GM21717 (cell line): Measurements from ENCODE around the gene UBAP2.
"Not testable (repeated sequence)": the region's sequence is repeated elsewhere in the genome, so short reads cannot be mapped to it uniquely, and the experiment has no call there.

Experiments
- ATAC-seq: cut with Tn5 transposase; IDR thresholded peaks from one replicate; pipeline ENCODE4 v1.9.1; 2021; ENCODE audit warnings: mild to moderate bottlenecking, moderate library complexity; ENCODE audit not compliant: unreplicated experiment

The UBAP2 gene

GRCh38 chr9:33992632-33993031, 56.1 kb downstream of the UBAP2 start:
- no peak for ATAC-seq

DNA sequence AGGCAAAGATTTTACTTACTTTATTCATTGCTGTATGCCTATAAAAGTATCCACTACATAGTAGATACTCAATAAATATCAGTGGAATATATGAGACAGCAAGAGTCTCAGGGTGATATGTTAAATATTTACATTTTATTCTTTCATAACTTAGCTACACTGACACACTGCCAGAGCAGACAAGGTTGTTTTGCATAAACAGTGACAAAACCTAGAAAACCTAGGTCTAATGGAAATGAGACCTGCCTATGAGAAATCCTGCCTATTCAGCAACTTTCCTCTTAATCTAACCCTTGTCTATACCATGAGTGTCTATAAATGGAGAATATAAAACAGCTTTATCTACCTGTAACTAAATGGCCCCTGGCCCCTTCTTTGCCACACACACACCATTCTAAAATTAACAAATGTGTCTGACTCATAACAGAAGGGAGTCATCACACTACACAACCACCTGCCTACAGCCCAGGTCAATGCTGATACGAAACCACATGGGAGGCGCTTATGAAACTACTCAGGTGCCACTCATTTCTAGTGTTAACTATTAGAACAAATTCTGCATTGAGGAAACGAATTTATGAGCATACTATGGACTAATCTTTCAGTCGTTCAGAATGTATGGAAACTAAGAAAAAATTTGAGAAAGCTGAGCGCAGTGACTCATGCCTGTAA, 60.3 kb downstream of the UBAP2 start:
- ATAC-seq: peak; percentile 97

GRCh38 chr9:33976414-33976813, 72.3 kb downstream of the UBAP2 start:
- no peak for ATAC-seq

DNA sequence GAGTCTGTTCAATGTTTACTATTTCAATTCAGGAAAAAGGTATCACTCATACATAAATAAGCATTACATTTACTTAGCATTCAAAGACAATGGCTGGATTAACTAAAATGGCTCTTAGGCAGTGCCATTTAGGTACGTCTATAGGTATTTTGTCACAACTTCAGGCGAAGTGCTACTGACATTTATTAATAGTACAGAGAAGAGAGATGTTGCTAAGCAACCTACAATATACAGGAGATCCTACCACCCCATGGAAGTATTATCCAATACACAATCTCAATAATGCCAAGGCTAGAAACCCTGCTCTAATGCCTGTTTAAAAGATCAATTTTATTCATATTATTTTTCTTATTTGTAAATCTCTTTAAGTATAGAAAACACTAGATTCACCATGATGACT, 76.0 kb downstream of the UBAP2 start:
- no peak for ATAC-seq

DNA sequence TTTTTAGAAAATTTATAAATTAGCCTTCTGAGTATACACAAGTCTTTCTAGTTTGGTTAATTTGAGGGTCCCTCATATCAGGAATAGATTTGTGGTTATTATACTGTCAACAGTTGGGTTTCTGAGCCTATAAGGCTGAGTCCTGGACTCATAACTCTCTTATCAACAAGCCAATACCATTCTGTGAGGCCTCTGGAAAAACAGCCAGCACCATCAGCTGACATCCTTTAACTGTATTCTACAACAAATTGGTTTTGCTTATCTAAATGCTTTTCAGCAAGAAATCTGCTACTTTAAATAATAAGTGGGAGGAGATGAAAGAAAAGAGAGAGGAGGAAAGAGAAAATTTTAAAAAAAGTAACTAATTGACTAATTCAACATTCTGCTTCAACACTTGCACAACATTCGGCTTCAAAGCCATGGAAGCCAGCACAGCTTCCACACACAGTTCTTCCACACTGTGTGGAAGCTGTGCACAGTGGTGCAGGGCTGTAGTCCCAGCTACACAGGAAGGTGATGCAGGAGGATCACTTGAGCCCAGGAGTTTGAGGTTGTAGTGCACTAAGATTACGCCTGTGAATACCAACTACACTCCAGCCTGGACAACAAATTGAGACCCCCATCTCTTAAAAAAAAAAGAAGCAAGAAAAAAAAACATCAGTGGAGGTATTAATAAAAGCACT, 84.5 kb downstream of the UBAP2 start:
- ATAC-seq: no peak

GRCh38 chr9:33962468-33962867, 86.2 kb downstream of the UBAP2 start:
- ATAC-seq: not testable (repeated sequence)

DNA sequence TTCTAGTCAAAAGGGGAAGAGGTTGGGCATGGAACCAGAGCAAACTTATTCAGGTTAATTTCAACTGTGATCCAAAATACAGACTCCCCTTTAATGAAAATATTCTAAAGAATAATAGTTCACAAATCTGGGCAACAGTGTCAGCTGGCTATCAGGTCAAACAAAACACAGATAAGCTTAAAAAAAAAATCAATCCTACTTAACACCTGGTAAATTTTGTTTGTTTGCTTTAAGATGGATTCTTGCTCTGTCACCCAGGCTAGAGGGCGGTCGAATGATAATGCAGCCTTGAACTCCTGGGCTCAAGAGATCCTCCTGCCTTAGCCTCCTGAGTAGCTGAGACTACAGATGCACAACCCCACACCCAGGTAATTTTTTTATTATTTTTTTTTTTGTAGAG, 89.0 kb downstream of the UBAP2 start:
- no peak for ATAC-seq

DNA sequence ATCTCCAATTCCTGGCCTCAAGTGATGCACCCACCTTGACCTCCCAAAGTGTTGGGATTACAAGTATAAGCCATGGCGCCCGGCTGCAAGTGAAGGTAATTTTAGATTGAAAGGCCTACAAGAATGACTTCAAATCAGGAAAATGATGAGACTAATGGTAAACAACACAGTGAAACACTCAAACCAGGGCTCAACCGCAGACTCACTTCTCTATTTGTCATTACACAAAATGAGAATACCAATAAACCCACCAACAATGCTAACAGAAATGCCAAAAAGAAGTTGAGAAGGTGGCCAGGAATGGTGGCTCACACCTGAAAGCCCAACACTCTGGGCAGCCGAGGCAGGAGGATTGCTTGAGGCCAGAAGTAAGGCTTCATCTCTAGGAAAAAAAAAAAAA, 92.1 kb downstream of the UBAP2 start:
- ATAC-seq: no peak

DNA sequence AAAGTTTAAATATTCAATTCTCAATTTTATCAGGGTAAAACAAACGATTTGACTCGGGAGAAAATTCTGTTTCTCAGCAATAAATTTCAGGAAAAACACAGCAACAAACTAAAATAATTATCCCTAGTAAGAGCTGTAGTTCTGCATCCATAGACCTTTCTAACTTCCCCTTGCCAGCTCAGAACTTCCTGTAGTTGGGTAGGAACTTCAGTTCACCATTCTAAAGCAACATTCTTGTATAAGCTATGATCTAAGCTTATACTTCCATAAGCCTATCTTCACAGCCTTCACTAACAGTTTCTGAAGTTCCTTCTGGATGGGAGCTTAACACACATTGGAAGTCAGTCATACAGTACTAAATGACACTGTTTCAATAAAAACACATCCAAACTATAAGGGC, 96.6 kb downstream of the UBAP2 start:
- no peak for ATAC-seq

- ATAC-seq: no peak
Measured at GRCh38 chr9:33950371-33950770, 98.3 kb downstream of the UBAP2 start.

GRCh38 chr9:33946779-33947535, 101.7 kb downstream of the UBAP2 start:
- ATAC-seq: no peak

- ATAC-seq: no peak
Measured at GRCh38 chr9:33943389-33943788, 105.3 kb downstream of the UBAP2 start.

DNA sequence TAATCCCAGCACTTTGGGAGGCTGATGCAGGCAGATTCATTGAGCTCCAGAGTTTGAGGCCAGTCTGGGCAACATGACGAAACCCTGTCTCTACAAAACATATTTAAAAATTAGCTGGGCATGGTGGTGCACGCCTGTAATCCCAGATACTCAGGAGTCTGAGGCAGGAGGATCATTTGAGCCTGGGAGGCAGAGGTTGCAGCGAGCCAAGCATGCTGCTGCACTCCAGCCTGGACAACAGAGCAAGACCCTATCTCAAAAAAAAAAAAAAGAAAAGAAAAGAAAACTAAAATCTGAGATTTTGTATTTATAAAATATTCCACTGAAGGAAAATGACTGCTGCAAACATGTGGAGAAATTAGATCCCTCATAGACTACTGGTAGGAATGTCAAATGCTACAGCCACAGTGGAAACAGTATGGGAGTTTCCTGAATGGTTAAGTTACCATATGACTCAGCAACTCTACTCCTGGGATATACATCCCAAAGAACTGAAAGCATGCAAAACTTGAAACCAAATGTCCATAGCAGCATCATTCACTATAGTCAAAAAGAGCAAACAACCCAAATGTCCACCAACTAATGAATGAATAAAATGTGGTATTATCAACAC, 106.1 kb downstream of the UBAP2 start:
- ATAC-seq: no peak

DNA sequence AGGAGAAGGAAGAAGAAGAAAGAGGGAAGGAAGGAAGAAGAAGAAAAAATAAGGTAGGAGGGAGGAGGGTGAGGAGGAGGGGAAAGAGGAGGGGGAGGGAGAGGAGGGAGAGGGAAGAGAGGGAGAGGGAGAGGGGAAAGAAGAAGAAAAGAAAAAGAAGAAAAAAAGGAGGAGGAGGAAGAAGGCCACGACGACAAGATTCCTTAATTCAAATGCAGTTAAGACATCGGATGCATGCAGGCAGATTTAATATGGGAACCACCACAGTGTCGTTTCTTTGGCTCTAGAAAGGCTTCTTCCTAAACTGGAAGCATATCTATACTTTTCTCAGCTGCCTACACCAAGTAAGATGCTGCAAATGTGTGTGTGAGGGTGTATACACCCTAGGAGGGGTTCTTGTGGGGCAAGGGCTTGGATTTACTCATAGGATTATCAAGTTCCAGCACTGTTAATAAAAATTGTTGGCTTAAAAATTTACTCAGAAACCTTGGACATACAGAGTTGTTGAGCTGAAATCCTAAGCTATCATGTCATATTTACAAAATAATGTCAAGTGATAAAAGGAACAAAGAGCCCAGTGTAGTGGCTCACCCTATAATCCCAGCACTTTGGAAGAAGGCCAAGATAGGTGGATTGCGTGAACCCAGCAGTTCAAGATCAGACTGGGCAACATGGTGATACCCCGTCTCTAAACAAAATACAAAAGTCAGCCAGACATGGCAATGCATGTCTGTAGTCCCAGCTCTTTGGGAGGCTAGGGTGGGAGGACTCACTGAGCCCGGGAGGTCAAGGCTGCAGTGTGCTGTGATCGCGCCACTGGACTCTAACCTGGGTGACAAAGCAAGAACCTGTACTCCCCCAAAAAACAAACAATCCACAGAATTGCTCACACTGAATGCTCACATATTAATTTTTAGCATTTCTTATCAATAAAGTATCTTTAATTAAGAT, 108.5 kb downstream of the UBAP2 start:
- ATAC-seq: no peak

- ATAC-seq: no peak
Measured at GRCh38 chr9:33934188-33934878, 114.4 kb downstream of the UBAP2 start.

- ATAC-seq: no peak
Measured at GRCh38 chr9:33932078-33932807, 116.4 kb downstream of the UBAP2 start.

- ATAC-seq: no peak
Measured at GRCh38 chr9:33931326-33931725, 117.4 kb downstream of the UBAP2 start.

GRCh38 chr9:33927694-33928093, 121.0 kb downstream of the UBAP2 start:
- no peak for ATAC-seq
